HG03060 (cell line): ENCODE data around the gene ERVK3-1.

Experiments
- ATAC-seq: cut with Tn5 transposase; IDR thresholded peaks from one replicate; pipeline ENCODE4 v1.9.1; 2021; ENCODE audit warnings: low read depth, moderate number of reproducible peaks; ENCODE audit not compliant: unreplicated experiment

Gene ERVK3-1

GRCh38 chr19:58357481-58358145 lies 52.4 kb downstream of the ERVK3-1 start:
- no peak for ATAC-seq

- peak; percentile 7 for ATAC-seq
Observed at GRCh38 chr19:58361900-58362271, 56.7 kb downstream of the ERVK3-1 start.

DNA sequence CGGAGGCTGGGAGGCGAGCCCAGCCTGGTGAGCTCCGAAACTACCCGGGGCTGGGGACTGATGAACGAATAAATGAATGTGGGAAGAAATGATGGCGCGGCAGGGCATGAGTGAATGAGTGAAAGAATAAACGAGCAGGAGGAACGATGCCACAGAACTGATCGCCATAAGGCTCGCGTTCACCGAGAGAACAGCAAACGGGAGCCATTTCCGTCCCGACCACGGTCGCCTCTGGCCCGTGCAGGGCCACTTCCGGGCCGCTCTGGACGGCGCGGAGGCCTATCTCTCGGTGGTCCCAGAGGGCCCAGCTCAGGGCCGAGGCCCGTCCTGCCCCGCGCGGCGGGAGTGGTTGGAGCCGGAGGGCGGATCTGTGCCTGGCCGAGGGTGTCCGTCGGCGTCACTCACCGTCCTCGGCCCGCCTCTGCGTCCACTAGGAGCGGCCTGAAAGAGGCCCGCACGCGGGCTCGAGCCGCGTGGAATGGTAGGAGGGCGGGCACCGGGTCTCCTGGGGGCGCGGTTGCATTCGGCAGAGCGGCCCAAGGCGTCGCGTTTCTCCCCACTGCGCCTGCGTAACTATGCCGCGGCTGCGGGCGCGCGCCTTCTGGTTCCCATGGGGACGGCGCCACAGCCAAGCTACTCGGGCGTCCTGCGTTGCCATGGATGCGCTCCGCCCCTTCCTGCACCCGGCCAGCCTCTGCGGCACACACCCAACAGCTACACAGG lies 57.3 kb downstream of the ERVK3-1 start, which contains the start of gene ZNF497:
TSS of gene ZNF497 (minus strand) at position 480 of the 723 bp plus-strand sequence. CDS start 5,116 bp downstream, outside the sequence.
- peak; percentile 64 for ATAC-seq

DNA sequence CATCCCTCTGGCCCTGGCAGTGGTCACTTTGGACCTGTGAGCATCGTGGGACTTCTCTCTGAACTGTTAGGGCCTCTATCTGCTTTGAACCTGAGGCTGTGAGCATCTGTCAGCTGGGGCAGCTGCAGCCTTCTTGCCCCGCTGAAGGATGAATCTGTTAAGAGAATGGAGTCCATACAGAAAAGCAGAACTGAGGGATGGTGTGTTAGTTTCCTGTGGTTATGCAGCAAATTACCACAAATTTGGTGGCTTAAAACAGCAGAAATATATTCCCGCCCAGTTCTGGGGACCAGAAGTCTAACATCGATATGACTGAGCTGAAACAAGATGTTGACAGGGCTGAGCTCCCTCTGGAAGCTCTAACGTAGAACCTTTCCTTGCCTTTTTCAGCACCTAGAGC lies 59.0 kb downstream of the ERVK3-1 start:
- no peak for ATAC-seq
